DND-41 (cell line): Measurements from ENCODE around the gene XRCC3.

ENCODE experiments used
- EZH2 ChIP-seq: IDR thresholded peaks from 3 replicates; pipeline ENCODE4 v1.6.1; 2012; ENCODE audit warnings: borderline replicate concordance, low read depth, mild to moderate bottlenecking, moderate library complexity, low read length, inconsistent platforms; ENCODE audit not compliant: severe bottlenecking
- TF ChIP-seq, protein P1 (sequence below): IDR thresholded peaks from 2 replicates; pipeline ENCODE4 v1.5.1; 2012; ENCODE audit warnings: borderline replicate concordance, low read length, moderate library complexity, mild to moderate bottlenecking; ENCODE audit not compliant: poor library complexity, severe bottlenecking; ENCODE audit errors: extremely low read depth

- TF ChIP-seq, protein P1, sequence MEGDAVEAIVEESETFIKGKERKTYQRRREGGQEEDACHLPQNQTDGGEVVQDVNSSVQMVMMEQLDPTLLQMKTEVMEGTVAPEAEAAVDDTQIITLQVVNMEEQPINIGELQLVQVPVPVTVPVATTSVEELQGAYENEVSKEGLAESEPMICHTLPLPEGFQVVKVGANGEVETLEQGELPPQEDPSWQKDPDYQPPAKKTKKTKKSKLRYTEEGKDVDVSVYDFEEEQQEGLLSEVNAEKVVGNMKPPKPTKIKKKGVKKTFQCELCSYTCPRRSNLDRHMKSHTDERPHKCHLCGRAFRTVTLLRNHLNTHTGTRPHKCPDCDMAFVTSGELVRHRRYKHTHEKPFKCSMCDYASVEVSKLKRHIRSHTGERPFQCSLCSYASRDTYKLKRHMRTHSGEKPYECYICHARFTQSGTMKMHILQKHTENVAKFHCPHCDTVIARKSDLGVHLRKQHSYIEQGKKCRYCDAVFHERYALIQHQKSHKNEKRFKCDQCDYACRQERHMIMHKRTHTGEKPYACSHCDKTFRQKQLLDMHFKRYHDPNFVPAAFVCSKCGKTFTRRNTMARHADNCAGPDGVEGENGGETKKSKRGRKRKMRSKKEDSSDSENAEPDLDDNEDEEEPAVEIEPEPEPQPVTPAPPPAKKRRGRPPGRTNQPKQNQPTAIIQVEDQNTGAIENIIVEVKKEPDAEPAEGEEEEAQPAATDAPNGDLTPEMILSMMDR, result no peak
- TF ChIP-seq EZH2, result no peak
These were observed 23.6 kb upstream of the XRCC3 start for GRCh38 chr14:103738701-103739451.
